Suppressor macrophage (primary cell): ENCODE data around the gene PLPP7.
"Not testable (repeated sequence)": the region's sequence is repeated elsewhere in the genome, so short reads cannot be mapped to it uniquely, and the experiment has no call there.

ENCODE experiments used
- DNase-seq, 4 experiments: peaks; one replicate each; pipeline ENCODE4 v3.0.0-alpha.2; 2020 to 2022
- total RNA-seq, 17 experiments: gene quantifications; one replicate each; lab custom pipeline; 2026; ENCODE audit warnings: mixed read lengths in 6 of 17, inconsistent platforms in 3 of 17; lab: John Stamatoyannopoulos, UW

PLPP7 gene
- 0.21 to 4.4 (median 0.82) reads per million in 17 experiments for total RNA-seq

- DNase-seq = peak; percentile 32 to 68 (median 58)
These were observed at the start of gene PLPP7 for GRCh38 chr9:131289301-131290035. PLPP7 (plus strand) TSS chr9:131289723; CDS start chr9:131289998, 275 bp downstream.

DNA sequence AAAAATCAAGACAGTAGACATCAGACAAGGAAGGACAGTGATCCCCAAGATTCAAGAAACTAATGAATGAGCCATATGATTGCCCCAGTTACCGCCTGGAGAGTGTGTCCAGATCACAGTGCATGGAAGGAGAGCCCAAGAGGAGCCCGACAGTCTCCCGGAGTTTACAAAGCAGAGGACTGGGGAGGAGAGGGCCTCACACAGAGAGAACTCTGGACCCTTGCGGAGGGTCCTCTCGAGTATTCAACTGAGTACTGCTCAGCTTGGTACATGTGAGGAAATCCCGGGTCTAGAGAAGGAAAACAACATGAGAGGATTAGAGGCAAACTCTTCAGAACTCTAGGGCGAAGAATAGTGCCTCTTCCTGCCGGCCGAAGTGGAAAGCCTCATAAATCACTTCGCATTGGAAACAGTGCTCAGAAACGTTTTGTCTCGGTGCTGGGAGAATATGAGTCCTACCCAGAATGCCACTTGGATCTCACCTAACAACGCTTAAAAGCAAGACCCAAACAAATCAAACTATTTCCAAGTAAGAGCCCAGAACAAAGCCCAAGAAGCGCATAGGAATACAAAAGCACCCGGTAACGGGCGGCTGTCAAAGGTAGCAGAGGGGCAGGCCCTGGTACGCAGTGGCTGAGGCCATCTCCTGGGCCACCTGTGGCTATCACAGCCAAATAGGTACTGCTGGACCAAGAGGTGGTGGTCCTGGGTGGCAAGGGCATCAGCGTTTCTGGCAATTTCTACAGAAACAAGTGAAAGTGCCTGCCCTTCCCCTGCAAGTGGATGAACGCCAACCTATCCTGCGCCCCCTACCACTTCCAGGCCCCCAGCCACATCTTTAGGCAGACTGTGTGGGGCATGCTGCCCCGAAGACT, 49.2 kb upstream of the PLPP7 start:
- no peak for DNase-seq

GRCh38 chr9:131244331-131244730, 45.2 kb upstream of the PLPP7 start:
- not testable (repeated sequence) for DNase-seq

DNA sequence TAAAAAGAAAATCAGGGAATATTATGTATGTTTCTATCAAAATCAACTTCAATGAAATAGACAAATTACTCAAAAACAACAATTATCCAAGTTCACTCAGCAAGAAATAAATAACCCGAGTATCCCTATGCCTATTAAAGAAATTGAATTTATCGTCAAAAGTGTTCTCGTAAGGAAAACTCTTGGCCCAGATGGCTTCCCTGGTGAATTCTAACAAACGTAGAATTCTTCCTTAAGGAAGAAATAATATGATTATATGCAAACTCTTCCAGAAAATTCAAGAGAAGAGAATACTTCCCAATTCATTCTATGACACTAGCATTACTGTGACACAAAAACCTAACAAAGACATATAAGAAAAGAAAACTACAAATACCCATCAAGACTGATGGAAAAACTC, 42.9 kb upstream of the PLPP7 start:
- DNase-seq = no peak

DNA sequence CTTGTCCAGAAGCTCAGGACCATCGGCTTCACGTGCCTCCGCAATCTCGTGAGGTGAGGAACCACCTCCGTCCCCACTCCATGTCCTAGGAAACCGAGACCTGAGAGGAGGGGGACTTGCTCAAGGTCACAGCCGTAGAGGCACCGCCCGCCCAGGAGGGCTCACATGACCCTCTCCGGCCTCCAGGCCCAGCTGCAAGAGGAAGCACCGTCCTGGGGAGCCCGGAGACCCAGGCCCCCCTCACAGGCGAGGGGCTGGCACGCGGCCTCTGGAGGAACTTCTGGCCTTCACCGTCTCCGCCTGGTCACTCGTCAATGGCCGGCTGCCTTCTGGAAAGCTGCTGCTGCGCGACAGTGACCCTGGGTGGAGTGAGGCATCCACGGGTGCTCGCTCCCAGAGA, 37.4 kb upstream of the PLPP7 start:
- peak; percentile 49 to 78 (median 60) for DNase-seq

- peak; percentile 93 to 97 (median 96) for DNase-seq
These were observed 35.5 kb upstream of the PLPP7 start for GRCh38 chr9:131253891-131254491.

- peak; percentile 38 to 64 (median 55) for DNase-seq
These were observed 34.9 kb upstream of the PLPP7 start for GRCh38 chr9:131254626-131255025.

DNA sequence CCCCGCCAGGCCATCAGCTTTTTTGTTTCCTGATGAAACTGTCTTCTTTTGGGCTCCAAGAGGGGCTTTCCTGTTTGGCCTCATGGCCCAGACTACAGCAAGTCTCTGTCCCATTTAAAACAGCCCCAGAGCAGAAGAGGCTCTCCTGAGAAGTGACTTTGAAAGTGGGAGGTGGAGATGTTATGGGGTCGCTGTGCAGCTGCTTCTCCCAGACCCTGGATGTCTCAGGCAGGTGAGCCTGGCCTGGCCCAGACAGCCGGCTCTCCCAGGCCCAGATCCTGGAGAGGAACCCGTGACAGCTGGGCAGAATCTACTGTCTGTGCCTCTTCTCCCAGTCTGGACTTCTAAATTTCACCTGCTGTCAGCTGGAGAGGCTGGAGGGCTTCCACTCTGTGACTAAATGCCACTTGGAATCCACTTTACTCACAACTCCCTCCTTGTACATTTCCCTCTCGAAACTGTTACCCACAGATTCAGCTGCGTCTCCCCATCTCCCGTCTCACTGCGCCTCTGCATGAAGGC, 33.8 kb upstream of the PLPP7 start:
- peak in 2 of 4 experiments; percentile 36 to 39 for DNase-seq

DNA sequence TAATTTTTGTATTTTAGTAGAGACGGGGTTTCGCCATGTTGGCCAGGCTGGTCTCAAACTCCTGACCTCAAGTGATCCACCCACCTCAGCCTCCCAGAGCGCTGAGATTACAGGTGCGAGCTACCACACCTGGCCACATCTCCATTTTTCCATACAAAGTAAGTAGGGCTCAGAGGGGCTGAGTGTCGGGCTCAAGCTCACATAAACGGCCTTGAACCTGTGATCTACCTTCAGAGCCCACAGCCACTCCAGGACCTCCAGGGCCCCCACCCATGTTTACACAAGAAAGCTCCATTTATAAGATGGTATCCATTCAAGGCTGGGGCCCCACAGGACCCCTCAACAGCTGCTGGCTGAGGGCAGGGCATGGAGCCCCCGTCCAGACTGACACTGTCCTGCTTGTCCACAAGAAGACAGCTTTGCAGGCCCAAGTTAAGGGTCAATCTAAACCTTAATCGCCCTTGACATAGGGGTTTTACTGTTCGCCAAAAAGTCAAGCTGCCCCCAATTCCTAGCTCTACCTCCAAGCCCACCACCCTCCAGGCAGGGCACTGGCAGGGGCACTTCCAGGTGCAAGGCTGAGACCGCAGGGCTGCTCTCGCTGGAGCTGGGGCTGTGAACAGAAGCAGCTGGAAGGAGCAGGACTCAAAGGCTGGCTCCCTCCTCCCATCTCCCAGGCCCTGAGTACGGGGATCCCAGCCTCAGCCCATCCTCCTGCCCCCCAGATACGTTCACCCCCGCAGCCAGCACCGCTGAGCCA, 32.1 kb upstream of the PLPP7 start:
- no peak for DNase-seq

DNA sequence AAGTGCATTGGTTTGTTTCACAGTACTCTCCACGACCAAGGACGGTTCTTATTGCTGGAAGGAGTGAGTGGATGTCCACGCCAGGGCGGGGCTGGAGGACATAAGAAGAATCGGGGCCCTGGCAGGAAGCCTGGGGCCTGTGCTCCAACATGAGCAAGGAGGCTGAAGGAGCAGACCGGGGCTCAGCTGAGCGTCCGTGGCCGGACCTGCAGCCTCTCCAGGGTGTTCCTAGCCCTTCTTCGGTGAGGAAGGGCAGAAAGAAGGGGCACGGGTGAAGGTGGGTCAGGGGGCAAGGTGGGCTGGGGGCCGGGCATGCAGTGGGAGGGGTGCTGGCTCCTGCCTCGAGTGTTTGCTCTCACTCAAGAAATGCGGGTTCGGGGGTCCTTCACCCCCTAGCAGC, 31.3 kb upstream of the PLPP7 start:
- peak in 1 of 4 experiments; percentile 22 for DNase-seq

DNA sequence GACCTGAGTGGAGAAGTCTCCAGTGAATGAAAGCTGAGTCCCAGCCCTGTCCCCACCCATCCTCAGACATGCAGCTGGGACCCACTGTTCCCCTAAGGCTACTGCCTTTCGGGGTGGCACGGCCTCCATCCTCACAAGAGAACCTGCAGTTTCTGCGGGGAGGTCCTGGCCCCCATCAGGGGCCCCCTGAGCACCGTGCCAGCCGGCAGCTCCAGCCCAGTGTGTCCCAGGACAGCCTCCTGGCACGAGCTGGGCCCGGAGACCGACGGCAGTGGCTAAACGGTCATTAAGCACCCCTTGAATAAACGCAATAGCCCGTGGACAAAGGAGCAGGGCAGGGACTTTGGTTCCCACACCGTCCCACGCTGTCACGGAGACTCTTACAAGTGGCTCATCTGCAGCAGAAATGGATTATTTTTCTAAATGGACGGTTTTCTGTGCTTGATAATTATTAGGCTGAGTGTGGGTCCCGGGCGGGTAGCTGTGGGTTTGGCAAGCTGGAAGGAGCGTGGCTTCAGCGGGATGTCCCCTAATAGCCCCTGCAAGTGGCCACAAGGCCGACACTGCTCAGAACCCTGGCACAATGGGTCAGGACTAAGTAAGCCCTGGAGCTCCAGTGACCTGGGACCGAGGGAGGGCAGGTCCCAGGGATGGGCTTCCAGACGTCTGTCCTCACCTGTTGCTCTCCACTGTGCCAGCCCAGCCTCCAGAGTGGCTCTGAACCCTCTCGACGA, 30.7 kb upstream of the PLPP7 start:
- DNase-seq = no peak

- no peak for DNase-seq
These were observed 30.1 kb upstream of the PLPP7 start for GRCh38 chr9:131259432-131259898.

DNA sequence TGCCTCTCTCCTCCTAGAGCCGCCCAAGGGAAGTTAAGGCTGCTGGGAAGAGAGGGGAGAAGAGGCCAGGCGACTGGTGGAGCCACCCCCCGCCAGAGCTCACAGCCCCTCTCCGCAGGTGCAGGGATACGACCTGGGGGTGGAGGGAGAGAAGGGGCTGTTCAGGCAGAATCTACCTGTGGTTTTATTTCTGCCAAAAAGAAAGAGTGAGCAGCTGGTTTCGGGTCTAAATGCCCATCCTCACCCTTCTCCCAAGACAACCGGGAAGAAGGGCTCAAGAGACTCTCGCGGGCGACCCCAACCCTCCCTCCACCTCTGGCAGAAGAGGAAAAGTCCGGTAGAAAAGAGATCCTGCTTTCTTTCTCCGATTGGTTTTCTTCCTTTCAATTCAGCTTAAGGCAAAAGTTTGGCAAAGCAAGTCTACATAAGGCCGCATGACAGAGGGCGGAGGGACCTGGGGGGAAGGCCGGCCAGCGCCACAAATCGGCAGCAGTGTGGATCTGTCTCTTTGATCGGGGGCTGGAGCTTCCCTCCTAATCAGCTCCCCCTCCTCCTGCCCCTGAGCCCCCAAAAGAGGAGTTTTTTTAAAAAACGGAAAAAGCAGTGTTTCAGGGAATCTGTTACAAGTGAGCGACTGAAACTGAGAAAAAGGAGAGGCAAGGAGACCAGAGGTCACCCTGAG, 29.5 kb upstream of the PLPP7 start:
- no peak for DNase-seq

GRCh38 chr9:131260751-131261452, 28.6 kb upstream of the PLPP7 start:
- no peak for DNase-seq

- peak in 3 of 4 experiments; percentile 39 to 61 (median 46) for DNase-seq
These were observed 27.0 kb upstream of the PLPP7 start for GRCh38 chr9:131262327-131263032.

GRCh38 chr9:131263033-131263343, 26.5 kb upstream of the PLPP7 start:
- not testable (repeated sequence) for DNase-seq

DNA sequence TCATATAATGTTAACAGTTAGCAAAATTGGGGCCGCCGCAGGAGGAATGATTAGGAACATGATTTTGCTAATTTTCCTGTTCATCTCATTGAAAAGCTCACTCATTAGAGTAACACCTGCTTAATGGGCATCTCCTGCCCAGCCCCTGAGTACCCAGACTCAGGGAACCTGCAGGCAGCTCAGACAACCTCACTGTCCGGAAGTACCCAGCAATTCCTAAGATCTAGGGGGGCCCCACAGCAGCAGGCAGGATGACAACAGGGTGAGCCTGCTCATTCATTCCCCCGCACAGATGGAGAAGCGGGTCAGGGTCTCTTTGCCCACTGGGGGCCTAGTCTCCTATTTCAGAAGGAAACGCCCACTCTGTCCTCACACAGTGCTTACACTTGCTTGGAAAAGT, 25.8 kb upstream of the PLPP7 start:
- DNase-seq = no peak

DNA sequence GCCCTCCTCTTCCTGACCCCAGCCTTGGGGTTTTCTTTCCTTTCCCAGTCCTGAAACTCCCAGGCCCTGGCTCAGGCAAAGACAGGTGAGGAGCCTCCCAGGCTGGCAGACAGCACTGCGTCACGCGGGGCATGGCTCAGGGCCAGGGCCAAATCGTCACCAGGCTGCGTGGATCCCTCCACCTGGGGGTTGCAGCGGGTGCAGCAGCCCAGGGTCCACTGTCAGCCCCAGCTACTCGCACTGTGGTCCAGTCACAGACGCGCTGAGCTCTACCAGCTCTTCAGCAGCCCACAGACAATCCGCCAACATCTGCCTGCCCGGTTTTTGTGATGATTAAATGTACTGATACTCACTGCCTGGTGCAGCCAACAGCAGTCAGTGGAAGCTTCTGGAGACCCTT, 25.3 kb upstream of the PLPP7 start:
- no peak for DNase-seq
